GM21423 (cell line): ENCODE measurements around the gene SERPINA7.
"Not testable (repeated sequence)": the region's sequence is repeated elsewhere in the genome, so short reads cannot be mapped to it uniquely, and the experiment has no call there.

ENCODE experiments used
- ATAC-seq: cut with Tn5 transposase; IDR thresholded peaks from one replicate; pipeline ENCODE4 v1.9.1; 2021; ENCODE audit warnings: mild to moderate bottlenecking, moderate library complexity; ENCODE audit not compliant: unreplicated experiment

The SERPINA7 gene

GRCh38 chrX:106038625-106039024 lies at the start of gene SERPINA7:
SERPINA7 (minus strand) TSS chrX:106038727; CDS start chrX:106037058, 1,669 bp downstream.
- ATAC-seq = no peak

- ATAC-seq = no peak
These were observed 30.5 kb upstream of the SERPINA7 start for GRCh38 chrX:106069048-106069447.

- no peak for ATAC-seq
These were observed 11.5 kb upstream of the SERPINA7 start for GRCh38 chrX:106050054-106050453.

GRCh38 chrX:106042296-106042695 lies 3.8 kb upstream of the SERPINA7 start:
- ATAC-seq = no peak

GRCh38 chrX:106040861-106041260 lies 2.3 kb upstream of the SERPINA7 start:
- no peak for ATAC-seq

- ATAC-seq = no peak
These were observed 1.4 kb upstream of the SERPINA7 start for GRCh38 chrX:106039920-106040319.

- no peak for ATAC-seq
These were observed 573 bp downstream of the SERPINA7 start for GRCh38 chrX:106037835-106038473.

GRCh38 chrX:106036716-106037115 lies 1.8 kb downstream of the SERPINA7 start:
- no peak for ATAC-seq

- no peak for ATAC-seq
These were observed 3.5 kb downstream of the SERPINA7 start for GRCh38 chrX:106035064-106035463.

GRCh38 chrX:106023947-106024346 lies 14.6 kb downstream of the SERPINA7 start:
- no peak for ATAC-seq

GRCh38 chrX:106022238-106022637 lies 16.3 kb downstream of the SERPINA7 start:
- ATAC-seq = no peak

GRCh38 chrX:106014119-106014775 lies 24.3 kb downstream of the SERPINA7 start:
- no peak for ATAC-seq

- no peak for ATAC-seq
These were observed 29.4 kb downstream of the SERPINA7 start for GRCh38 chrX:106009145-106009544.

GRCh38 chrX:106007815-106008214 lies 30.7 kb downstream of the SERPINA7 start:
- ATAC-seq = no peak

- no peak for ATAC-seq
These were observed 32.8 kb downstream of the SERPINA7 start for GRCh38 chrX:106005684-106006083.

GRCh38 chrX:106000609-106001008 lies 37.9 kb downstream of the SERPINA7 start:
- ATAC-seq = not testable (repeated sequence)

- ATAC-seq = no peak
These were observed 38.3 kb downstream of the SERPINA7 start for GRCh38 chrX:106000203-106000602.

GRCh38 chrX:105999294-105999693 lies 39.2 kb downstream of the SERPINA7 start:
- ATAC-seq = no peak

- not testable (repeated sequence) for ATAC-seq
These were observed 50.0 kb downstream of the SERPINA7 start for GRCh38 chrX:105988487-105988886.
